Neural crest cell (in vitro differentiated cells): Measurements from ENCODE around the gene UROC1. TPM values are rescaled to one million over a fixed set of nuclear protein-coding genes. Genes with fewer than 3 reads are reported as not detected.

ENCODE experiments used
- DNase-seq: peaks from one replicate; pipeline ENCODE4 v3.0.0; 2021; ENCODE audit warnings: low read depth, mixed read lengths, low spot score
- H3K27ac Mint-ChIP-seq: one replicate; pipeline ENCODE4 v1.8.0; 2021; ENCODE audit warnings: mild to moderate bottlenecking, mixed read lengths; ENCODE audit not compliant: unreplicated experiment
- H3K27me3 Mint-ChIP-seq: 2 replicates; pipeline ENCODE4 v1.8.0; 2021; ENCODE audit warnings: low read depth, mild to moderate bottlenecking, mixed read lengths
- H3K36me3 Mint-ChIP-seq: 2 replicates; pipeline ENCODE4 v1.8.0; 2021; ENCODE audit warnings: low read depth, mild to moderate bottlenecking, mixed read lengths
- H3K4me1 Mint-ChIP-seq: 2 replicates; pipeline ENCODE4 v1.8.0; 2021; ENCODE audit warnings: mixed read lengths
- H3K4me3 Mint-ChIP-seq: one replicate; pipeline ENCODE4 v1.8.0; 2021; ENCODE audit warnings: mild to moderate bottlenecking, mixed read lengths
- H3K9me3 Mint-ChIP-seq: 2 replicates; pipeline ENCODE4 v1.8.0; 2021; ENCODE audit warnings: mixed read lengths
- total RNA-seq: library from RNA; stranded (reverse); gene quantifications from 2 replicates; pipeline ENCODE4 v1.2.1, GENCODE V29; 2021
- TF ChIP-seq, protein P1 (sequence below): fragments of 200-600 bp; sonication (generic); conservative IDR thresholded peaks from 2 replicates; pipeline ENCODE4 v1.5.0; 2021; ENCODE audit warnings: antibody characterized with exemption, mild to moderate bottlenecking

UROC1 gene
- total RNA-seq, 1 donor from 2014 or later: not detected

DNA sequence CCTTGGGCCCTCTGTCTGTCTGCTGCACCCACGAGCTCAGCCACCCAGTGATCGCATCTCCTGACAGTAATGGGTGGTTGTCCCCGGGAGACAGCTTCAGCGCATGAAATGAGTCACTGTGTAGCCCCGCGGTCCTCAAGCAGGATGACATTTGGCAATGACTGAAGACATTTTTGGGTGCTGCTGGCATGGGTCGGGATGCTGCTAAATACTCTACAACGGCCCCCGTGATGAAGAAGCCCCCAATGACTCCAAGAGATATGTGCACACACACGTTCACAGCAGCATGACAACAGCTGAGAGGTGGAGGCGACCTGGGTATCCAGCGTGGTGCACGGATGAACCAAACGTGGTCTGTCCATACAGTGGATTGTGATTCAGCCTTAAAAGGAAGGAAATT, 24.5 kb downstream of the UROC1 start:
- Mint-ChIP-seq H3K4me1 (peaks cover 7% of the 10 kb centered on the region), H3K27ac (no peak overlapping the region), H3K36me3 (no peaks in the 10 kb centered on the region), H3K9me3 (no peaks in the 10 kb centered on the region), H3K27me3 (no peaks in the 10 kb centered on the region), H3K4me3 (no peak overlapping the region)
- DNase-seq: no peak
- TF ChIP-seq, protein P1, sequence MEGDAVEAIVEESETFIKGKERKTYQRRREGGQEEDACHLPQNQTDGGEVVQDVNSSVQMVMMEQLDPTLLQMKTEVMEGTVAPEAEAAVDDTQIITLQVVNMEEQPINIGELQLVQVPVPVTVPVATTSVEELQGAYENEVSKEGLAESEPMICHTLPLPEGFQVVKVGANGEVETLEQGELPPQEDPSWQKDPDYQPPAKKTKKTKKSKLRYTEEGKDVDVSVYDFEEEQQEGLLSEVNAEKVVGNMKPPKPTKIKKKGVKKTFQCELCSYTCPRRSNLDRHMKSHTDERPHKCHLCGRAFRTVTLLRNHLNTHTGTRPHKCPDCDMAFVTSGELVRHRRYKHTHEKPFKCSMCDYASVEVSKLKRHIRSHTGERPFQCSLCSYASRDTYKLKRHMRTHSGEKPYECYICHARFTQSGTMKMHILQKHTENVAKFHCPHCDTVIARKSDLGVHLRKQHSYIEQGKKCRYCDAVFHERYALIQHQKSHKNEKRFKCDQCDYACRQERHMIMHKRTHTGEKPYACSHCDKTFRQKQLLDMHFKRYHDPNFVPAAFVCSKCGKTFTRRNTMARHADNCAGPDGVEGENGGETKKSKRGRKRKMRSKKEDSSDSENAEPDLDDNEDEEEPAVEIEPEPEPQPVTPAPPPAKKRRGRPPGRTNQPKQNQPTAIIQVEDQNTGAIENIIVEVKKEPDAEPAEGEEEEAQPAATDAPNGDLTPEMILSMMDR: no peak

DNA sequence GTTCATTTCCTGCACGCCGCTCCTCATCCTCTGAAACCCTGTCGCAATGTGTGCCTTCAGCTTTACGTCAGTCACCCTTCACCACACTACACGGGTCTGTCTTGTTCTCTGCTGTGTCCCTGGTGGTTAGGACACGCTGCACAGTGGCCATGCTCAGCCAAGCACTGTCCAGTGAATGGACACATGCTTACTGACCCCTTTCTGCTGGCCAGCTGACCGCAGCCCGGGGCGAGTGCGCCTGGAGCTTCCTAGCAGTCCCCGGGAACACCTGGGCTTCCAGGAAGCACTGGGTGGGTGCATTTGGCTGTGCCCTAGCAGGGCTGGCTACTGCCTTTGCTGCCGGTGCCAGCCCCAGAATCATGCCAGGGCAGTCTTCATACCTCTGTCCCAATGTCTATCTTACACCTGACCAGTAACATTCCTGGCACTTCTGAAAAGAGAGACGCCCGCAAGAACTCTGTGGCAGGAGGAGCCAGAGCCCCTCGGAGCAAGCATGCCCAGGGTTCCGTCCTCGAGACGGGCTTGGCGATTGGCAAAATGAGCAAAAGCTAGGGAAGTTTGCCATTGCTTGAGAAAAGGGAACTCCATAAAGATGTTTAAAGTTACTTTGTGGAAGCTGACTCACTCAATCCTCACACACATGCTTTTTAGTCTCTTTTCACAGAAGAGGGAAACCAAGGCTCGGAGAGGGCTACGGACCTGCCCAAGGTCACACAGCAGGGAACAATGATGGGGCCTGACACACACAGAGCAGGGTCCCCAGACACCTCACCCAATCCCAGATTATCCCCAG, 26.2 kb downstream of the UROC1 start:
- no peak overlapping the region for H3K27ac Mint-ChIP-seq
- no peak overlapping the region for H3K4me3 Mint-ChIP-seq
- peaks cover 10% of the 10 kb centered on the region for H3K4me1 Mint-ChIP-seq
- DNase-seq: no peak
- no peaks in the 10 kb centered on the region for H3K36me3 Mint-ChIP-seq
- no peaks in the 10 kb centered on the region for H3K9me3 Mint-ChIP-seq
- H3K27me3 Mint-ChIP-seq: no peaks in the 10 kb centered on the region
- TF ChIP-seq, protein P1: no peak

DNA sequence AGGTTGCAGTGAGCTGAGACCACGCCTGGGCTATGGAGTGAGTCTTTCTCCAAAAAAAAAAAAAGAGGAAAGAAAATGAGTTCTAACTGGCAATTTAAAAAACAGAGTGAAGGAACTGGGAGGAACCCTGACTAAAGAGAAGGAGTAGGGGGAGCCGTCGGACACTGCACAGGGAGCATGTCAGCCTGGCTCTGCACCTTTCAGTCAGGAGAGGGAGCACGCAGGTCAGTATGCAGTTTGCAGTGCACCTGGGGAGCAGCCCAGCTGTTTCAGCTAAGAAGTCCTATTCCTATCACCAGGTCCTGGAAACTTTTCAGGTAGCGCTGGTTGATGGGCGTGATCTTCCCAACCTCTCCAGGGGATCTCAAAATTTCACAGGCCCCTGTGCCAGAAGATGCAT, 27.0 kb downstream of the UROC1 start:
- H3K27me3 Mint-ChIP-seq: no peaks in the 10 kb centered on the region
- no peak for DNase-seq
- no peak overlapping the region for H3K27ac Mint-ChIP-seq
- TF ChIP-seq, protein P1: no peak
- H3K9me3 Mint-ChIP-seq: no peaks in the 10 kb centered on the region
- H3K36me3 Mint-ChIP-seq: no peaks in the 10 kb centered on the region
- no peak overlapping the region for H3K4me3 Mint-ChIP-seq
- H3K4me1 Mint-ChIP-seq: peaks cover 10% of the 10 kb centered on the region

DNA sequence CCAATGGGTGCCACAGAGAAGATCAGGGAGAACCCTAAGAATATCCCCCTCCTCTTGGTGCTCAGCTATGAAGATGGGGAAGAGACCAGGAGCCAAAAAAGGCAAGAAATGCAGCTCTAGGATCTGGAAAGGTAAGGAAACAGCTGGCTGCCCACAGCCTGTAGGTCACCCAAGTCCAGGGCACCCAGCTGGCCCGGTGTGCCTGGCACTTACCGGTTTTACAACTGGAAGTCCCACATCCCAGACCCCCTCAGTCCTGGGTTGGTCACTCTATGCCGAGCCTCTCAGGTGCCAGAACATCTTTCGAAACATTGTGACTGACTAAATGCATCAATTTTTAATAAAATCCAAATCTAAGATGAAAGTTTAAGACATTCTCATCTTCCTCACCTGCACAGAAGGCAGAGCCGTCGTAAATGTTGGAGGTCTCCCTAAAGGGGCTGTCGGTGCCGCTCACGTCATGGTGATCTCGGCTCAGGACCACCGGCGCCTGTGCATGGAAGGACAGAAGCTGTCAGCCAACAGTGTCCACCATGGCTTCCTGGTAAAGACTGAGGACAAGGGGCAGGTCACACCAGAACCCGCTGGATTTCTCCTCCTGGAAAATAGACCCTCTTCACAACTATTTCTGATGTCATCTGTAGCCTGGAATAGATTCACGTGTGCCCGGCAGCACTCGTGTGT, 28.5 kb downstream of the UROC1 start:
- H3K4me1 Mint-ChIP-seq: peaks cover 10% of the 10 kb centered on the region
- no peaks in the 10 kb centered on the region for H3K36me3 Mint-ChIP-seq
- TF ChIP-seq, protein P1: no peak
- no peak overlapping the region for H3K4me3 Mint-ChIP-seq
- H3K27ac Mint-ChIP-seq: no peak overlapping the region
- no peaks in the 10 kb centered on the region for H3K9me3 Mint-ChIP-seq
- H3K27me3 Mint-ChIP-seq: no peaks in the 10 kb centered on the region
- DNase-seq: no peak

DNA sequence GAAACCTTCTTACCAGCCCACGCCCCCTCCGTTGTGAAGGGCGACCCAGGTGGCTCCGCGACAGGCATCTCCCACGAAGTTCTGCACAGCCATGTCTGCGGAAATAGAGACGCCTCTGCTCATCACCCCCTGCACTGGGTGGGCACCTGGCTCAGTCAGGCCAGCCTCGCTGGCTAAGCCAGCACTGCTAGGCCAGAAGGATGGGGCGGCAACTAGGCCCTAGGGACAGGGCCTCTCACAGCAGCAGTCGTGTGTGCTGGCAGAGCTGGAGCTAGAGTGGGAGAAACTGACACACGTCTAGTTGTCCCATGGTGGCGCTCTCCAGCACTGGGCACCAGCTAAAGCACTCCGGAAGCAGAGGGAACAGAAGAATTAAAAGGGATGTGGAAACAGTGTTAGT, 29.4 kb downstream of the UROC1 start:
- Mint-ChIP-seq H3K36me3 (no peaks in the 10 kb centered on the region), H3K9me3 (no peaks in the 10 kb centered on the region), H3K4me3 (no peak overlapping the region), H3K27me3 (no peaks in the 10 kb centered on the region), H3K27ac (no peak overlapping the region), H3K4me1 (peaks cover 10% of the 10 kb centered on the region)
- TF ChIP-seq, protein P1: no peak
- no peak for DNase-seq
